K562 (cell line): ENCODE measurements around the gene HTR6. TPM values are rescaled to one million over a fixed set of nuclear protein-coding genes. Genes with fewer than 3 reads are reported as not detected.

ENCODE experiments used
- ATAC-seq: fragments of 200-7000 bp; cut with Tn5 transposase; 3 replicates; pipeline ENCODE4 v1.9.1; 2020; ENCODE audit warnings: moderate library complexity
- BruUV-seq: library from RNA; stranded (reverse); fragments of 400-500 nt; replicated peaks from 2 replicates; lab custom pipeline; 2021; lab: Mats Ljungman, UMichigan
- CTCF ChIA-PET: fragments of 300-600 bp; formaldehyde crosslinking; extraction: SDS; loops from one replicate; lab custom pipeline; 2021; ENCODE audit warnings: low intra/inter-chr PET ratio; lab: Yijun Ruan, JAX
- POLR2A ChIA-PET: fragments of 300-600, 350-650 bp; sonication (Branson Sonifier 250); formaldehyde crosslinking; extraction: SDS; loops from one replicate; lab custom pipeline; 2021; ENCODE audit warnings: antibody characterized with exemption, inconsistent platforms; lab: Yijun Ruan, JAX
- DNase-seq, 4 experiments: peaks; one replicate each; pipeline versions ENCODE4 v3.0.0 to v3.0.0-alpha.2; 2011 to 2018; ENCODE audit warnings: low spot score in 3 of 4, mixed read lengths in 3 of 4; ENCODE audit errors: extremely low read depth in 1 of 4
- FAIRE-seq: peaks from 2 replicates; lab custom pipeline; 2011; peaks lifted over from hg19 to GRCh38; lab: Jason Lieb, UNC
- H2AFZ ChIP-seq: 2 replicates; pipeline ENCODE4 v1.6.0; 2011; ENCODE audit warnings: low read depth, low read length, control low read depth, inconsistent platforms
- H3K27ac ChIP-seq: fragments of 200-600 bp; 3 replicates; pipeline ENCODE4 v1.8.0; 2011; ENCODE audit warnings: low read depth, mild to moderate bottlenecking, control low read depth, inconsistent platforms, low read length, moderate library complexity, mixed read lengths; ENCODE audit errors: extremely low read depth
- H3K27me3 ChIP-seq, 2 experiments: fragments of 300-600 bp in 1 of 2; 2 replicates in 1 of 2; 3 replicates in 1 of 2; pipeline versions ENCODE4 v1.6.0 to v1.8.0; 2011; ENCODE audit warnings: inconsistent platforms in 2 of 2, low read length in 2 of 2, mild to moderate bottlenecking in 1 of 2, mixed read lengths in 1 of 2, moderate library complexity in 1 of 2; ENCODE audit not compliant: control insufficient read depth in 2 of 2, insufficient read depth in 2 of 2
- H3K36me3 ChIP-seq: fragments of 300-600 bp; 3 replicates; pipeline ENCODE4 v1.8.0; 2011; ENCODE audit warnings: mild to moderate bottlenecking, low read length, inconsistent platforms; ENCODE audit not compliant: control insufficient read depth, insufficient read depth
- H3K4me1 ChIP-seq, 2 experiments: fragments of 200-600 bp in 1 of 2; replicated peaks in 1 of 2; 2 replicates in 1 of 2; 3 replicates in 1 of 2; pipeline versions ENCODE4 v1.5.1 to v1.8.0; 2011; ENCODE audit warnings: inconsistent platforms in 2 of 2, low read length in 2 of 2, mild to moderate bottlenecking in 1 of 2, mixed read lengths in 1 of 2, moderate library complexity in 1 of 2; ENCODE audit not compliant: control insufficient read depth in 2 of 2, insufficient read depth in 2 of 2
- H3K4me2 ChIP-seq: 2 replicates; pipeline ENCODE4 v1.6.1; 2011; ENCODE audit warnings: low read length, control low read depth, inconsistent platforms, mixed read lengths; ENCODE audit not compliant: insufficient read depth
- H3K4me3 ChIP-seq: fragments of 200-600 bp; sonication (generic), shearing (Covaris generic); 2 replicates; pipeline ENCODE4 v1.5.1; 2016; ENCODE audit warnings: control low read depth, inconsistent platforms
- H3K79me2 ChIP-seq: fragments of 200-600 bp; 3 replicates; pipeline ENCODE4 v1.8.0; 2011; ENCODE audit warnings: low read length, inconsistent platforms; ENCODE audit not compliant: control insufficient read depth, insufficient read depth
- H3K9ac ChIP-seq, 2 experiments: 2 replicates each; pipeline versions ENCODE4 v1.6.0 to v1.6.1; 2011; ENCODE audit warnings: low read depth in 2 of 2, low read length in 2 of 2, control low read depth in 1 of 2, inconsistent platforms in 1 of 2, mild to moderate bottlenecking in 1 of 2, mixed read lengths in 1 of 2; ENCODE audit not compliant: insufficient read depth in 1 of 2
- H3K9me1 ChIP-seq: one replicate; pipeline ENCODE4 v1.6.0; 2011; ENCODE audit warnings: inconsistent platforms, mild to moderate bottlenecking, low read length, moderate library complexity; ENCODE audit not compliant: control insufficient read depth, insufficient read depth
- H3K9me3 ChIP-seq: replicated peaks from 2 replicates; pipeline ENCODE4 v1.5.1; 2011; ENCODE audit warnings: low read depth, low read length, inconsistent platforms; ENCODE audit not compliant: control insufficient read depth, insufficient read depth
- H4K20me1 ChIP-seq: replicated peaks from 2 replicates; pipeline ENCODE4 v1.6.1; 2011; ENCODE audit warnings: low read length, inconsistent platforms, mixed read lengths; ENCODE audit not compliant: control insufficient read depth, insufficient read depth
- CBX1 ChIP-seq: sonication (generic); IDR thresholded peaks from 2 replicates; pipeline ENCODE4 v1.6.1; 2016; ENCODE audit warnings: antibody characterized with exemption, low read depth, mild to moderate bottlenecking
- DACH1 ChIP-seq: fragments of 450-650 bp; IDR thresholded peaks from 2 replicates; pipeline ENCODE4 v1.6.1; 2018; ENCODE audit not compliant: partially characterized antibody
- GATAD2B ChIP-seq: fragments of 450-650 bp; IDR thresholded peaks from 2 replicates; pipeline ENCODE4 v1.6.1; 2017; ENCODE audit warnings: mild to moderate bottlenecking, borderline replicate concordance
- HBP1 ChIP-seq: fragments of 450-650 bp; formaldehyde crosslinking; IDR thresholded peaks from 2 replicates; pipeline ENCODE4 v1.4.0; 2022; ENCODE audit warnings: missing genetic modification characterization
- SRF ChIP-seq, 2 experiments: fragments of 250-450, 450-650 bp in 1 of 2; sonication (Bioruptor Pico) in 1 of 2; sonication (generic) in 1 of 2; formaldehyde crosslinking; IDR thresholded peaks; 2 replicates each; pipeline versions ENCODE4 v1.5.0 to v1.5.1; 2020 to 2022; ENCODE audit warnings: mild to moderate bottlenecking in 1 of 2, missing genetic modification reagents in 1 of 2
- THRAP3 ChIP-seq: fragments of 450-650 bp; IDR thresholded peaks from 2 replicates; pipeline ENCODE4 v1.6.1; 2016; ENCODE audit warnings: mild to moderate bottlenecking, inconsistent platforms, borderline replicate concordance
- ZNF395 ChIP-seq: fragments of 200-800 bp; sonication (Bioruptor generic); IDR thresholded peaks from 2 replicates; pipeline ENCODE4 v1.6.1; 2017; ENCODE audit warnings: missing genetic modification characterization, missing compliant biosample characterization
- WGBS: fragments of 100-300 bp; shearing (Covaris generic); methylation state at CpG from one replicate; pipeline ENCODE4 v1.1.6; 2016; ENCODE audit warnings: low coverage, mixed read lengths; ENCODE audit not compliant: insufficient coverage; ENCODE audit errors: missing lambda C conversion rate; 5-methylcytosine and 5-hydroxymethylcytosine counted together
- in situ Hi-C: fragments of 300-500 bp; cut with MboI; formaldehyde crosslinking; loops from 4 replicates; pipeline ENCODE4 v1.15.0; 2018; ENCODE audit warnings: inconsistent platforms, mixed read lengths
- intact Hi-C: fragments of 100-400 bp; cut with micrococcal nuclease; formaldehyde crosslinking; loops from 2 replicates; pipeline ENCODE4 v1.14.2; 2022
- polyA plus RNA-seq, 8 experiments: library from polyadenylated mRNA; depleted of rRNA in 4 of 8; stranded (reverse) in 5 of 8; unstranded in 3 of 8; fragments of >200 nt; fragmentation: Nextera tagmentation in 2 of 8; fragmentation: Illumina TruSeq in 1 of 8; extraction: Ambion mirVana in 2 of 8; extraction: Trizol in 1 of 8; gene quantifications; 2 replicates each; pipeline versions ENCODE4 v1.2.1 to v1.2.3, GENCODE V29; 2011 to 2014; ENCODE audit warnings: inconsistent platforms in 1 of 8, missing spikeins in 1 of 8
- total RNA-seq, 7 experiments: library from RNA; depleted of rRNA in 6 of 7; stranded (reverse); fragments of >200 nt in 6 of 7; fragmentation: Illumina TruSeq in 2 of 7; extraction: Trizol in 2 of 7; gene quantifications; 2 replicates each; pipeline versions ENCODE4 v1.2.1 to v1.2.3, GENCODE V29; 2011 to 2021; ENCODE audit warnings: low replicate concordance in 1 of 7
- TF ChIP-seq, protein P1 (sequence below), 2 experiments: fragments of 450-650 bp; IDR thresholded peaks; 2 replicates each; pipeline ENCODE4 v1.6.1; 2018; ENCODE audit warnings: mild to moderate bottlenecking in 2 of 2, low read depth in 1 of 2; ENCODE audit not compliant: partially characterized antibody in 2 of 2

The HTR6 gene
- total and polyA plus RNA-seq, 9 of the 15 experiments (the other 6 are each of a cell fraction or from before 2014, with no cell fraction given) = not detected

DNA sequence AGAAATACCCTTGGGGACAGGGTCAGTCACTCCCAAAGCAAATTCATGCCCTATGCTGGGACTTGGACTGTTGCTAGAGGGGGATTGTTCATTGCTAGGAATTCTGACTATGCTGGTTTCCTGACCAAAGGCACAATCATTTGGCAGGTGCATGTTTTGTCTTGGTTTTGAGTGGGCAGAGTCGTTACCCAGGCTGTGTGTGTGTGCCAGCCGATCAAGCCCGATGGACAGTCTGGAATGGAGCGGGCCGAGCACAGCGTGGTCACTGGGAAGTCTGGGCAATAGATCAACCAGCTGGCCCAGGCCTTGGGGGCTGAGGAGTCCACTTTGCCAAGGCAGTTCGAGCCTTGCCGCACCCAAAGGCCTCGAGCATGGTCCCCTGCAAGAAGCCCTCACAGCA lies 60.9 kb downstream of the HTR6 start (continued):
- no peak for TF ChIP-seq ZNF395
- TF ChIP-seq, all 486 proteins: peak for 0

DNA sequence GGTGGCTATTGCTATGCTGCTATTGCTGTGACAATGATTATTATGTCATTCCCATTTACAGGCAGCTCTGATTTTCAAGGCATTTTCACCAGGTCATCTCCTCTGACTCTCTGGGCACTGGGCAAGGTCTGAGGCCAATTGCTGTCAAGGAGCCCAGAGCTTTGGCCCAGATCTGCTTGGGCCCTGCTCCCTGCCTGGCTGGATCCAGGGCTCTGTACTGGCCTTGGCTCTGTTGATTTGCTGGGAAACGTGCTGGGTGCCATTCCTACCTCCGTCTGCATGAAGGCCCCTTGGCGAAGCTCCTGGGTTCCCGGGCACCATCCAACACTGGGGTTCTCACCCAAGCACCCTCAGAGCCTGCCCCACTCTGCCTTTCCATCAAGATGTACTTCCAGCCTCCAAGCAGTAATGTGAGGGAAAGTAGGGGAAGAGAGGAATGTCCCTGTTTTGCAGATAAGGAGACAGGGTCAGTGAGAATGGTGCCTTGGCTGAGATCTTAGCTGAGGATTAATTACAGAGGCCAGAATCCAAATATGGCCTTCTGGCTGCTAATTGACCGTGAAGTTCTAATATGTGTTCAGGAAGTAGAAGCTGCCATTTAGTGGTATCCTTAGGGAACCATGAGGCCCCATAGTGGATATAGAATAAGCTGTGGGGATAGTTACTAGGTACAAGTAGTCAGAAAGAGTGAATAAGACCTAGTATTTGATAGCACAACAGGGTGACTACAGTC lies 63.9 kb downstream of the HTR6 start:
- ChIA-PET POLR2A (interaction anchor here (0.6 to 1.9 kb wide), 6 partner anchors 9 to 178 kb away, joined by 3 to 5 read pairs (median 3); no protein-coding TSS in a partner anchor), CTCF (no interaction called here)
- Histone ChIP-seq H3K4me3 (no peak overlapping the region), H3K4me1 (no peaks in the 10 kb centered on the region), H3K27me3 (peaks cover 3 to 56% of the 10 kb centered on the region in 2 experiments), H3K79me2 (no peaks in the 10 kb centered on the region), H3K9ac (no peak overlapping the region), H3K4me2 (no peak overlapping the region), H3K36me3 (no peaks in the 10 kb centered on the region), H3K9me3 (peaks cover 5% of the 10 kb centered on the region), H4K20me1 (no peaks in the 10 kb centered on the region; the same call in 1 of the 2 replicates), H3K9me1 (no peaks in the 10 kb centered on the region), H3K27ac (no peak overlapping the region), H2AFZ (no peak overlapping the region)
- DNase-seq (no peak), FAIRE-seq (no peak), ATAC-seq (no peak)
- intact Hi-C loops (no loop called here), in situ Hi-C loops (no loop called here)
- BruUV-seq = no TSS peak
- under 1% methylated on average over 5 of the region's 5 CpGs for WGBS
- TF ChIP-seq DACH1 (no peak), CBX1 (no peak), HBP1 (CRISPR knock-in tag) (no peak), GATAD2B (no peak), THRAP3 (no peak), SRF (CRISPR knock-in tag; IDR thresholded peaks at IDR 0.05) (no peak)
- TF ChIP-seq, protein P1, sequence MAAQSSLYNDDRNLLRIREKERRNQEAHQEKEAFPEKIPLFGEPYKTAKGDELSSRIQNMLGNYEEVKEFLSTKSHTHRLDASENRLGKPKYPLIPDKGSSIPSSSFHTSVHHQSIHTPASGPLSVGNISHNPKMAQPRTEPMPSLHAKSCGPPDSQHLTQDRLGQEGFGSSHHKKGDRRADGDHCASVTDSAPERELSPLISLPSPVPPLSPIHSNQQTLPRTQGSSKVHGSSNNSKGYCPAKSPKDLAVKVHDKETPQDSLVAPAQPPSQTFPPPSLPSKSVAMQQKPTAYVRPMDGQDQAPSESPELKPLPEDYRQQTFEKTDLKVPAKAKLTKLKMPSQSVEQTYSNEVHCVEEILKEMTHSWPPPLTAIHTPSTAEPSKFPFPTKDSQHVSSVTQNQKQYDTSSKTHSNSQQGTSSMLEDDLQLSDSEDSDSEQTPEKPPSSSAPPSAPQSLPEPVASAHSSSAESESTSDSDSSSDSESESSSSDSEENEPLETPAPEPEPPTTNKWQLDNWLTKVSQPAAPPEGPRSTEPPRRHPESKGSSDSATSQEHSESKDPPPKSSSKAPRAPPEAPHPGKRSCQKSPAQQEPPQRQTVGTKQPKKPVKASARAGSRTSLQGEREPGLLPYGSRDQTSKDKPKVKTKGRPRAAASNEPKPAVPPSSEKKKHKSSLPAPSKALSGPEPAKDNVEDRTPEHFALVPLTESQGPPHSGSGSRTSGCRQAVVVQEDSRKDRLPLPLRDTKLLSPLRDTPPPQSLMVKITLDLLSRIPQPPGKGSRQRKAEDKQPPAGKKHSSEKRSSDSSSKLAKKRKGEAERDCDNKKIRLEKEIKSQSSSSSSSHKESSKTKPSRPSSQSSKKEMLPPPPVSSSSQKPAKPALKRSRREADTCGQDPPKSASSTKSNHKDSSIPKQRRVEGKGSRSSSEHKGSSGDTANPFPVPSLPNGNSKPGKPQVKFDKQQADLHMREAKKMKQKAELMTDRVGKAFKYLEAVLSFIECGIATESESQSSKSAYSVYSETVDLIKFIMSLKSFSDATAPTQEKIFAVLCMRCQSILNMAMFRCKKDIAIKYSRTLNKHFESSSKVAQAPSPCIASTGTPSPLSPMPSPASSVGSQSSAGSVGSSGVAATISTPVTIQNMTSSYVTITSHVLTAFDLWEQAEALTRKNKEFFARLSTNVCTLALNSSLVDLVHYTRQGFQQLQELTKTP (IDR thresholded peaks at IDR 0.05; ENCODE audit: low read depth in 1 of 2, partially characterized antibody in 2 of 2) = no peak
